Body of pancreas (tissue), 4 donors: ENCODE measurements around the gene TMEM52.

Experiments
- CTCF ChIP-seq, 7 experiments: fragments of 450-650 bp in 4 of 7; fragments of 200-600 bp in 3 of 7; sonication (generic) in 3 of 7; IDR thresholded peaks; one replicate each; pipeline ENCODE4 v1.5.1; 2016 to 2019; ENCODE audit warnings: antibody characterized with exemption in 7 of 7
- POLR2A ChIP-seq, 3 donors: fragments of 450-650 bp; IDR thresholded peaks; one replicate each; pipeline ENCODE4 v1.6.1; 2016; ENCODE audit warnings: antibody characterized with exemption in 3 of 3, mild to moderate bottlenecking in 2 of 3

GRCh38 chr1:1937549-1938275 lies 18.6 kb upstream of the TMEM52 start:
- TF ChIP-seq CTCF (IDR thresholded peaks at IDR 0.05) (no peak), POLR2A (IDR thresholded peaks at IDR 0.05) (no peak)
